Measurements from ENCODE around the gene HCN1. TPM values are rescaled to one million over a fixed set of nuclear protein-coding genes. Genes with fewer than 3 reads are reported as not detected.
"Not testable (repeated sequence)": the region's sequence is repeated elsewhere in the genome, so short reads cannot be mapped to it uniquely, and the experiment has no call there.

Gene HCN1
- polyA plus RNA-seq, 2 of the 4 experiments (the other 2 are of a cell fraction) = not detected

- H3K27ac ChIP-seq = no peak overlapping the region
- H3K9me3 ChIP-seq = 0 out of 3 replicates have a peak, but pooled peaks cover 3% of the 10 kb centered on the region
- H3K4me1 ChIP-seq = no peaks in the 10 kb centered on the region
- TF ChIP-seq SMC3 (IDR thresholded peaks at IDR 0.05) = no peak
- no peak for TF ChIP-seq MAX (IDR thresholded peaks at IDR 0.05)
- TF ChIP-seq ESRRA (IDR thresholded peaks at IDR 0.05; ENCODE audit: borderline replicate concordance, low read length) = no peak
- no peak for TF ChIP-seq CEBPB (IDR thresholded peaks at IDR 0.05)
- TF ChIP-seq EHF (CRISPR knock-in tag; IDR thresholded peaks at IDR 0.05) = no peak
- no peak for TF ChIP-seq HEYL (CRISPR knock-in tag; IDR thresholded peaks at IDR 0.05)
- TF ChIP-seq HMGXB4 (CRISPR knock-in tag; IDR thresholded peaks at IDR 0.05; ENCODE audit: borderline replicate concordance) = no peak
- no peak for TF ChIP-seq FOSB (CRISPR knock-in tag; IDR thresholded peaks at IDR 0.05)
- no peak for TF ChIP-seq HDAC2 (IDR thresholded peaks at IDR 0.05)
- no peak for TF ChIP-seq ZFP36 (IDR thresholded peaks at IDR 0.05; ENCODE audit: borderline replicate concordance, partially characterized antibody)
- TF ChIP-seq REST (IDR thresholded peaks at IDR 0.05) = no peak
- TF ChIP-seq CHD2 (IDR thresholded peaks at IDR 0.05; ENCODE audit: low read length, partially characterized antibody) = no peak
- TF ChIP-seq MAZ (IDR thresholded peaks at IDR 0.05; ENCODE audit: borderline replicate concordance, low read depth, low read length) = no peak
- CTCF ChIA-PET = no interaction called here
- ATAC-seq (no peak), FAIRE-seq (no peak), DNase-seq (ENCODE audit: low read depth in 1 of 2, low spot score in 1 of 2) (no peak)
- no peak overlapping the region for H3K4me3 ChIP-seq
- H3K4me2 ChIP-seq = no peak overlapping the region
- POLR2A ChIA-PET = no interaction called here
Observed at GRCh38 chr5:45335346-45335745, 360.8 kb downstream of the HCN1 start.

GRCh38 chr5:45334939-45335338 lies 361.2 kb downstream of the HCN1 start:
- POLR2A ChIA-PET = no interaction called here
- Histone ChIP-seq H3K4me2 (no peak overlapping the region), H3K4me1 (no peaks in the 10 kb centered on the region), H3K27ac (no peak overlapping the region), H3K9me3 (0 out of 3 replicates have a peak, but pooled peaks cover 3% of the 10 kb centered on the region), H3K4me3 (no peak overlapping the region)
- CTCF ChIA-PET = no interaction called here
- WGBS (ENCODE audit: missing lambda C conversion rate) = 5% methylated on average over 1 of the region's 1 CpG
- FAIRE-seq = no peak
- no peak for DNase-seq (ENCODE audit: low read depth in 1 of 2, low spot score in 1 of 2)
- no peak for TF ChIP-seq MYC (IDR thresholded peaks at IDR 0.05; ENCODE audit: borderline replicate concordance, low read length)
- TF ChIP-seq SREBF2 (IDR thresholded peaks at IDR 0.05) = no peak
- TF ChIP-seq FOXS1 (CRISPR knock-in tag; IDR thresholded peaks at IDR 0.05) = no peak
- TF ChIP-seq REST (IDR thresholded peaks at IDR 0.05) = no peak
- no peak for TF ChIP-seq NR3C1 (IDR thresholded peaks at IDR 0.05)
- TF ChIP-seq NPAS2 (CRISPR knock-in tag; IDR thresholded peaks at IDR 0.05; ENCODE audit: borderline replicate concordance) = no peak
- TF ChIP-seq CHD2 (IDR thresholded peaks at IDR 0.05; ENCODE audit: low read length, partially characterized antibody) = no peak
- no peak for TF ChIP-seq FOSB (CRISPR knock-in tag; IDR thresholded peaks at IDR 0.05)
- TF ChIP-seq HOXB5 (CRISPR knock-in tag; IDR thresholded peaks at IDR 0.05) = no peak
- TF ChIP-seq ZNF302 (CRISPR knock-in tag; IDR thresholded peaks at IDR 0.05) = no peak
- no peak for TF ChIP-seq NFE2L2 (conservative IDR thresholded peaks at IDR 0.05; ENCODE audit: low read length)
- TF ChIP-seq GATA3 (IDR thresholded peaks at IDR 0.05; ENCODE audit: borderline replicate concordance) = no peak
- no peak for TF ChIP-seq ZC3H11A (IDR thresholded peaks at IDR 0.05)
- TF ChIP-seq HOXB13 (CRISPR knock-in tag; IDR thresholded peaks at IDR 0.05; ENCODE audit: low read depth) = no peak
- TF ChIP-seq CEBPB (IDR thresholded peaks at IDR 0.05) = no peak
- no peak for TF ChIP-seq TP53 (CRISPR knock-in tag; IDR thresholded peaks at IDR 0.05)
- no peak for ATAC-seq

- 0% methylated on average over 1 of the region's 8 CpGs for WGBS (ENCODE audit: missing lambda C conversion rate)
- CTCF ChIA-PET; POLR2A ChIA-PET; FAIRE-seq; H3K27ac ChIP-seq; H3K4me2 ChIP-seq; H3K4me3 ChIP-seq; DNase-seq (ENCODE audit: low read depth in 1 of 2, low spot score in 1 of 2); H3K9me3 ChIP-seq; ATAC-seq; H3K4me1 ChIP-seq: not testable (repeated sequence)
Observed at GRCh38 chr5:45312627-45313026, 383.6 kb downstream of the HCN1 start.

Measured in A549 (cell line).